Testis (tissue), 2 donors: ENCODE data around the gene ADRA2A.

ENCODE experiments used
- POLR2A ChIP-seq: fragments of 450-650 bp; IDR thresholded peaks from one replicate; pipeline ENCODE4 v1.6.1; 2017; ENCODE audit warnings: antibody characterized with exemption, mild to moderate bottlenecking, moderate library complexity
- TF ChIP-seq, protein P1 (sequence below), 3 experiments: fragments of 450-650 bp in 2 of 3; fragments of 200-600 bp in 1 of 3; sonication (generic) in 1 of 3; IDR thresholded peaks; one replicate each; pipeline ENCODE4 v1.5.1; 2016 to 2019; ENCODE audit warnings: antibody characterized with exemption in 3 of 3, mild to moderate bottlenecking in 2 of 3, moderate library complexity in 1 of 3

DNA sequence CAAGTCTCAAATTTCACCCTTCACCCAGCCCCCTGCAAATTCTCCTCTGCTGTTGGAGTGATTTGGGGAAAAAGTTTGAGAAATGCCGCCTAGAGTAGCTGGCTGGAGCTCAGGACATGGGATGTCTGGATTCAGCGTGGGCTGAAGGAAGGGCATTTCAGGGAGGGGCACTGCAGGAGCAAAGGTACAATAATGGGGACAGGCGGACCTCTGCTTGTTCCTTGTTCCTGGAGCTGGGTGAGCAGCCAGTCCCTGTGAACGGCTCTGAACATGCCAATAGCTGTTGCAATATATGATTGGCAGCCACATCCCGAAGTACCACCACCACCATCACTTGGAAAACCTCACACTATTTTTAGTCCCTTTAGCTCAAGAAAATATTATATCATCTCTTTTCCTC is 23.4 kb downstream of the ADRA2A start:
- TF ChIP-seq, protein P1, sequence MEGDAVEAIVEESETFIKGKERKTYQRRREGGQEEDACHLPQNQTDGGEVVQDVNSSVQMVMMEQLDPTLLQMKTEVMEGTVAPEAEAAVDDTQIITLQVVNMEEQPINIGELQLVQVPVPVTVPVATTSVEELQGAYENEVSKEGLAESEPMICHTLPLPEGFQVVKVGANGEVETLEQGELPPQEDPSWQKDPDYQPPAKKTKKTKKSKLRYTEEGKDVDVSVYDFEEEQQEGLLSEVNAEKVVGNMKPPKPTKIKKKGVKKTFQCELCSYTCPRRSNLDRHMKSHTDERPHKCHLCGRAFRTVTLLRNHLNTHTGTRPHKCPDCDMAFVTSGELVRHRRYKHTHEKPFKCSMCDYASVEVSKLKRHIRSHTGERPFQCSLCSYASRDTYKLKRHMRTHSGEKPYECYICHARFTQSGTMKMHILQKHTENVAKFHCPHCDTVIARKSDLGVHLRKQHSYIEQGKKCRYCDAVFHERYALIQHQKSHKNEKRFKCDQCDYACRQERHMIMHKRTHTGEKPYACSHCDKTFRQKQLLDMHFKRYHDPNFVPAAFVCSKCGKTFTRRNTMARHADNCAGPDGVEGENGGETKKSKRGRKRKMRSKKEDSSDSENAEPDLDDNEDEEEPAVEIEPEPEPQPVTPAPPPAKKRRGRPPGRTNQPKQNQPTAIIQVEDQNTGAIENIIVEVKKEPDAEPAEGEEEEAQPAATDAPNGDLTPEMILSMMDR (IDR thresholded peaks at IDR 0.05): no peak
- TF ChIP-seq POLR2A: no peak
